IPS-20b (cell line): ENCODE results near the gene VPS52.

ENCODE experiments used
- H3K27ac ChIP-seq: one replicate; pipeline ENCODE4 v1.5.1; 2013; ENCODE audit warnings: low read length
- H3K27me3 ChIP-seq: 2 replicates; pipeline ENCODE4 v1.6.1; 2013; ENCODE audit warnings: mild to moderate bottlenecking, low read length, inconsistent platforms; ENCODE audit not compliant: insufficient read depth
- H3K36me3 ChIP-seq: 2 replicates; pipeline ENCODE4 v1.6.1; 2013; ENCODE audit warnings: low read depth, mild to moderate bottlenecking, inconsistent platforms, low read length, moderate library complexity; ENCODE audit not compliant: insufficient read depth
- H3K4me1 ChIP-seq: 2 replicates; pipeline ENCODE4 v1.6.1; 2013; ENCODE audit warnings: mild to moderate bottlenecking, control low read depth, inconsistent platforms, low read length, moderate library complexity; ENCODE audit not compliant: insufficient read depth
- H3K4me3 ChIP-seq: 2 replicates; pipeline ENCODE4 v1.5.1; 2013; ENCODE audit warnings: mild to moderate bottlenecking, low read length, inconsistent platforms
- H3K9ac ChIP-seq: 2 replicates; pipeline ENCODE4 v1.6.1; 2013; ENCODE audit warnings: low read depth, mild to moderate bottlenecking, inconsistent platforms, low read length, moderate library complexity
- H3K9me3 ChIP-seq: 2 replicates; pipeline ENCODE4 v1.6.1; 2013; ENCODE audit warnings: mild to moderate bottlenecking, low read depth, low read length, inconsistent platforms; ENCODE audit not compliant: insufficient read depth

The VPS52 gene

GRCh38 chr6:33314943-33315792, 43.5 kb upstream of the VPS52 start:
- no peaks in the 10 kb centered on the region for H3K9me3 ChIP-seq
- H3K4me1 ChIP-seq: peaks cover 23% of the 10 kb centered on the region; the same call in 1 of the 2 replicates
- H3K4me3 ChIP-seq: peak overlapping the region; percentile 88
- peaks cover 9% of the 10 kb centered on the region for H3K27me3 ChIP-seq
- peaks cover 24% of the 10 kb centered on the region for H3K36me3 ChIP-seq
- no peak overlapping the region for H3K27ac ChIP-seq
- peak overlapping the region; percentile 80; the same call in 1 of the 2 replicates for H3K9ac ChIP-seq

- Histone ChIP-seq H3K9ac (peak overlapping the region; percentile 80; the same call in 1 of the 2 replicates), H3K36me3 (peaks cover 17% of the 10 kb centered on the region), H3K27me3 (peaks cover 9% of the 10 kb centered on the region), H3K9me3 (no peaks in the 10 kb centered on the region), H3K27ac (no peak overlapping the region), H3K4me1 (peaks cover 23% of the 10 kb centered on the region; the same call in 1 of the 2 replicates), H3K4me3 (peak overlapping the region; percentile 88)
These were observed 42.9 kb upstream of the VPS52 start for GRCh38 chr6:33314515-33314942.

- no peaks in the 10 kb centered on the region for H3K9me3 ChIP-seq
- peaks cover 9% of the 10 kb centered on the region for H3K27me3 ChIP-seq
- H3K27ac ChIP-seq: no peak within 1 kb of the TSS
- peak within 1 kb of the TSS; percentile 80; the same call in 1 of the 2 replicates for H3K9ac ChIP-seq
- H3K4me1 ChIP-seq: peaks cover 20% of the 10 kb centered on the region; the same call in 1 of the 2 replicates
- peak within 1 kb of the TSS; percentile 88 for H3K4me3 ChIP-seq
- H3K36me3 ChIP-seq: peaks cover 11% of the 10 kb centered on the region
These were observed 42.2 kb upstream of the VPS52 start, which contains the start of gene TAPBP for GRCh38 chr6:33313709-33314514. Gene TAPBP, minus strand, starts transcription at chr6:33314078. Its CDS starts 37 bp downstream, at chr6:33314041.

- H3K36me3 ChIP-seq: 0 out of 2 replicates have a peak, but pooled peaks cover 5% of the 10 kb centered on the region
- no peaks in the 10 kb centered on the region for H3K9me3 ChIP-seq
- peak overlapping the region; percentile 88 for H3K4me3 ChIP-seq
- no peak overlapping the region for H3K27ac ChIP-seq
- H3K4me1 ChIP-seq: peaks cover 14% of the 10 kb centered on the region; the same call in 1 of the 2 replicates
- peak overlapping the region; percentile 80; the same call in 1 of the 2 replicates for H3K9ac ChIP-seq
- peaks cover 9% of the 10 kb centered on the region for H3K27me3 ChIP-seq
These were observed 41.5 kb upstream of the VPS52 start for GRCh38 chr6:33313105-33313708.

GRCh38 chr6:33312361-33313104, 40.9 kb upstream of the VPS52 start:
- H3K27ac ChIP-seq: no peak overlapping the region

GRCh38 chr6:33306356-33306755, 34.7 kb upstream of the VPS52 start:
- Histone ChIP-seq H3K9me3 (no peaks in the 10 kb centered on the region), H3K4me3 (no peak overlapping the region), H3K27me3 (no peaks in the 10 kb centered on the region), H3K9ac (no peak overlapping the region), H3K27ac (no peak overlapping the region), H3K36me3 (peaks cover 5% of the 10 kb centered on the region; the same call in 1 of the 2 replicates), H3K4me1 (no peaks in the 10 kb centered on the region)

More at GRCh38 chr6:33312361-33313104, 40.9 kb upstream of the VPS52 start:
- Histone ChIP-seq H3K4me1 (peaks cover 14% of the 10 kb centered on the region; the same call in 1 of the 2 replicates), H3K9ac (peak overlapping the region; percentile 80; the same call in 1 of the 2 replicates), H3K9me3 (no peaks in the 10 kb centered on the region), H3K27me3 (peaks cover 9% of the 10 kb centered on the region), H3K36me3 (0 out of 2 replicates have a peak, but pooled peaks cover 5% of the 10 kb centered on the region), H3K4me3 (peak overlapping the region; percentile 88)

- Histone ChIP-seq H3K27me3 (no peaks in the 10 kb centered on the region), H3K36me3 (peaks cover 5% of the 10 kb centered on the region; the same call in 1 of the 2 replicates), H3K4me1 (no peaks in the 10 kb centered on the region), H3K4me3 (no peak overlapping the region), H3K9ac (no peak overlapping the region), H3K27ac (no peak overlapping the region), H3K9me3 (no peaks in the 10 kb centered on the region)
These were observed 33.4 kb upstream of the VPS52 start for GRCh38 chr6:33305052-33305451.

GRCh38 chr6:33304216-33304615, 32.5 kb upstream of the VPS52 start:
- Histone ChIP-seq H3K9me3 (no peaks in the 10 kb centered on the region), H3K9ac (no peak overlapping the region), H3K4me1 (no peaks in the 10 kb centered on the region), H3K27me3 (no peaks in the 10 kb centered on the region), H3K36me3 (peaks cover 5% of the 10 kb centered on the region; the same call in 1 of the 2 replicates), H3K27ac (no peak overlapping the region), H3K4me3 (no peak overlapping the region)

- no peak overlapping the region for H3K27ac ChIP-seq
- no peak overlapping the region for H3K4me3 ChIP-seq
- H3K9ac ChIP-seq: no peak overlapping the region
- no peaks in the 10 kb centered on the region for H3K27me3 ChIP-seq
- no peaks in the 10 kb centered on the region for H3K4me1 ChIP-seq
- H3K36me3 ChIP-seq: peaks cover 5% of the 10 kb centered on the region; the same call in 1 of the 2 replicates
- H3K9me3 ChIP-seq: no peaks in the 10 kb centered on the region
These were observed 30.2 kb upstream of the VPS52 start for GRCh38 chr6:33301877-33302276.

GRCh38 chr6:33299237-33299944, 27.7 kb upstream of the VPS52 start:
- peak overlapping the region; percentile 98 for H3K4me3 ChIP-seq
- no peaks in the 10 kb centered on the region for H3K4me1 ChIP-seq
- peak overlapping the region; percentile 86 for H3K27ac ChIP-seq
- no peaks in the 10 kb centered on the region for H3K9me3 ChIP-seq
- H3K9ac ChIP-seq: peak overlapping the region; percentile 92
- no peaks in the 10 kb centered on the region for H3K27me3 ChIP-seq
- H3K36me3 ChIP-seq: peaks cover 7% of the 10 kb centered on the region
